SJCRH30 (cell line): ENCODE data around the gene CHDH. TPM values are rescaled to one million over a fixed set of nuclear protein-coding genes. Genes with fewer than 3 reads are reported as not detected.

Source experiments
- DNase-seq, 2 experiments: peaks; one replicate each; pipeline ENCODE4 v3.0.0-alpha.2; 2015 to 2020
- H3K27ac ChIP-seq: fragments of 250-450 bp; sonication (Bioruptor Pico); 2 replicates; pipeline ENCODE4 v1.5.1; 2020; ENCODE audit warnings: mild to moderate bottlenecking, moderate library complexity
- H3K27me3 ChIP-seq: fragments of 250-450 bp; sonication (Bioruptor Pico); 2 replicates; pipeline ENCODE4 v1.5.1; 2020; ENCODE audit warnings: mild to moderate bottlenecking, moderate library complexity
- H3K36me3 ChIP-seq: fragments of 250-450 bp; sonication (Bioruptor Pico); 2 replicates; pipeline ENCODE4 v1.5.1; 2020; ENCODE audit warnings: mild to moderate bottlenecking, moderate library complexity
- H3K4me1 ChIP-seq: fragments of 250-450 bp; sonication (Bioruptor Pico); 2 replicates; pipeline ENCODE4 v1.5.1; 2020; ENCODE audit warnings: mild to moderate bottlenecking, moderate library complexity
- H3K4me3 ChIP-seq: fragments of 250-450 bp; sonication (Bioruptor Pico); 2 replicates; pipeline ENCODE4 v1.5.1; 2020; ENCODE audit warnings: mild to moderate bottlenecking, moderate library complexity
- H3K9me3 ChIP-seq: fragments of 250-450 bp; sonication (Bioruptor Pico); replicated peaks from 2 replicates; pipeline ENCODE4 v1.5.1; 2020; ENCODE audit warnings: mild to moderate bottlenecking, moderate library complexity
- total RNA-seq: library from RNA; depleted of rRNA; stranded (reverse); fragments of >200 nt; shearing (Covaris generic); gene quantifications from 2 replicates; pipeline ENCODE4 v1.2.3, GENCODE V29; 2014

The CHDH gene
- total RNA-seq, 1 experiment from 2014 or later = 0.42 TPM

DNA sequence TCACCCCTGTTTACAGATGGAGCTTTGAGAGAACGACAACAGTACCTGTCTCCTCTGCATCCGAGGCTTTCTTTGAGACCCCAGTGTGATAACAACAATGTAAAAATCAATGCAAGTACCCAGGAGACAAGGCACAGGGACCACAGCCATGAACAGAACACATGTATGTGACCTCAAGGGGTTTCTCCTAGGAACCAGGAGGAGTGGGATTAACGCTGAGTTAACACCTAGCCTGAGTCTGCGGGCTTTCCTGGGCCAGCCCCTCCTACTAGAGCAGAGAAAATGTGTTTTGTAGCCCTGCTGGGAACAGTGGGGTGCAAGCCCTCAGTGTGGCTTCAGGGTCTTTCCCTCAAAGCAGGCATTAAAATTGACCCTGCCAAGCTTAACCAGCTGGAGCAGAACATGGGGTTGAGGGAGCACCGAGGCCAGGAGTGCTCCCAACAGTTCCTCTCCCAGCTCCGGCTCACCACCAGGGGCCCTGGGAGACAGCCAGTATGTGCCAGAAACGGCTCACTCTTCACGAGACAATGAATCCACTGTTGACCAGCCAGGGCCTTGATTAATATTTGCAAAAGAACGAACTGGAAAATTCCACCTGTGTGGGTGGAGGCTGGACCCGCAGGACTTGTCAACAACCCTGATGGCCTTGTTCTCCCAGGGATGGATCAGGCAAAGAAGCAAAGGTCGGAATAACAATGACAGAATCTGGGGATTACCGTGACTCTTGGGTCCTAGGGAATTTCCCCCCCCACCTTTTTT, 3.6 kb downstream of the CHDH start:
- no peak overlapping the region for H3K27ac ChIP-seq
- H3K4me1 ChIP-seq = no peaks in the 10 kb centered on the region
- peak in 1 of 2 experiments; percentile 27 for DNase-seq
- H3K4me3 ChIP-seq = no peak overlapping the region
- no peaks in the 10 kb centered on the region for H3K27me3 ChIP-seq
- H3K36me3 ChIP-seq = no peaks in the 10 kb centered on the region
- no peaks in the 10 kb centered on the region for H3K9me3 ChIP-seq

DNA sequence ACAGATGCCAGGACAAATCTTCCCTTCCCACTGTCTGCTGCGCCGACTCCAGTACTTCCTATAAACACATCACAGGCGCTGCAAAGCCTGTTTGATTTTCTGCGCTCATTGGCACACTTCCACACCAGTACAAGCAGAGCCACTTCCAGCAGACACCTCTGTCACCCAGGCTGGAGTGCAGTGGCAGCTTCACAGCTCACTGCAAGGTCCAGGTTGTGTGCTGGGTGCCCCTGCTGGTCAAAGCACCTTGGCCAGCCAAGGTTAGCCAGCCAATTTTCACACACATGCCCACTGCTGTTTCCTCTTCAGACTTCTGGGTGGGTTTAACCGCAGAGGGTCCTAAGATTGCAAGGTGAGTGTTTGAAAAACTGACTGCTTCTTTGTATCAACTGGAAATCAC, 4.9 kb downstream of the CHDH start:
- Histone ChIP-seq H3K27ac (no peak overlapping the region), H3K4me3 (no peak overlapping the region), H3K9me3 (no peaks in the 10 kb centered on the region), H3K4me1 (no peaks in the 10 kb centered on the region), H3K36me3 (no peaks in the 10 kb centered on the region), H3K27me3 (no peaks in the 10 kb centered on the region)
- DNase-seq = no peak

DNA sequence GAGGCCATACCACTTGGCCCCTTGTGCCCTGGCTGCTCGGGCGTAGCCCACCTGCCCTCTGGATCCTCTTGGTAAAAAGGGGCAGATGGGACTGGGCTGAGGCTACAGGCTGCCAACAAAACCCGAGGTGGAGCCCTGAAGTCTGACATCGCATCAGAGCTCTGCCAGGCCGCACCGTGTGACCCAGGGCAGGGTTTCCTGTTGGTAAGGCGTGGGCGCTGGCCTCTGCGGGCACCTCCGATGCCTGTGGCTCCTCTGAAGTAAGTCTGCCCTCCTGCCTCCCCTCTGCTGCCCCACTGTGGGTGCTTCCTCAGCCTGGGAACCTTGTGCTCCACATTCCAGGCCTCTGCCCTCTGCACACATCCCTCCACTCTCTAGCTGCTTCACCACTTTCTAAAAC, 8.9 kb downstream of the CHDH start:
- no peak for DNase-seq
- H3K4me3 ChIP-seq = no peak overlapping the region
- no peaks in the 10 kb centered on the region for H3K27me3 ChIP-seq
- no peak overlapping the region for H3K27ac ChIP-seq
- no peaks in the 10 kb centered on the region for H3K4me1 ChIP-seq
- H3K9me3 ChIP-seq = no peaks in the 10 kb centered on the region
- H3K36me3 ChIP-seq = no peaks in the 10 kb centered on the region

DNA sequence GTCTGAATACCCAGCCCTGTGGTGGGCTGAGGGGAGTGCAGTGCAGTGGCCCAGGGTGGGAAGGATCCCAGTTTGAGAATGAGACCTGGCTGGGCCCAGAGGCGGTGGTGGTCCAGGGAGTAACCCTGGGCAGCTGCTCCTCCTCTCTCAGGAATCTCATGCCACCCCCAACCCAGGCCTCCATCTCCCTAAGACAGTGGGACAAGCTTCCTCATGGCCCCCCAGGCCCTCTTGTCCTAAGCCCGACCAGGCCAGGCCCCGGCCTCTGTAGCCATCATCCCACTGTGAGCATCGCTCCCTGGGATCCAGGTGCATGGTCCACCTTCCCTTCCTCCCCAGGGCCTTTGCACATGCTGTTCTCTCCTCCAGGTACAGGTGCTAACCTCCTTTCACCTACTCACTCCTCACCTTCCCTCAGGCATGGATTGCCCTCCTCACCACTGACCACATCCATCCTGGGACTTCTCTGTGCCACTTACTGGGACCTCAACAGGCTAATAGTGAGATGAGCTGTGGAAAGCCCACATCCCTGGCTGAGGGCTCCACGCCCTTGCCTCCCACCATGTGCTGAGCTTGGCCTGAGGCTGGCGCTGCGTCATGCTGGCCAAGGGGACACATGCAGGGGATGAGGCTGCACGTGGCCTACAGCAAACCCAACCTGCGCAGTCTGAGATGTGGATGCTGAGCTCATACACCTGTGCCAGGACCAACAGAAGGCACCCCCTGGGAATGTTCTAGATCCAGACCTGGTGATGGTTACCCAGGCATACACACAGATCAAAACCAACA, 9.9 kb downstream of the CHDH start:
- Histone ChIP-seq H3K9me3 (no peaks in the 10 kb centered on the region), H3K27ac (no peak overlapping the region), H3K4me1 (no peaks in the 10 kb centered on the region), H3K27me3 (no peaks in the 10 kb centered on the region), H3K36me3 (no peaks in the 10 kb centered on the region), H3K4me3 (no peak overlapping the region)
- DNase-seq = no peak

DNA sequence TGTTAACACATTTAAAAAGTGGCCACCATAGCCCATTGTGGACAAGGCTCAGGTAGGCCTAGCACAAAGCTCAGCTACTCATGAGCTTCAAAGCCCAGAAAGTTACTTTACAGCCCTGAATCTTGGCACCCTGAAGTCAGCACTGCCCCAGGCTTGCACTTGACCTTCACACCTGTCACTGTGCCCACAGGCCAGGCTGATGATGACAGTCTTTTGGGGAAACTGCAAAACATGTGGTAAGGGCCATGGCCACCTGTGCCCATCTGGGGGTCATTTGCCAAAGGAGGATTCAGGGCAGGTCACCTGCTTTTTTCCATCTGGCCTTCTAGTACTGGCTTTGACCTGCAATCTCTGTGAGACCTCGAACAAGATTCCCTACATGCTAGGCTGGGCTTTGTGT, 11.0 kb downstream of the CHDH start:
- H3K4me1 ChIP-seq = no peaks in the 10 kb centered on the region
- peak in 1 of 2 experiments; percentile 12 for DNase-seq
- no peaks in the 10 kb centered on the region for H3K9me3 ChIP-seq
- no peak overlapping the region for H3K4me3 ChIP-seq
- H3K27me3 ChIP-seq = no peaks in the 10 kb centered on the region
- no peaks in the 10 kb centered on the region for H3K36me3 ChIP-seq
- no peak overlapping the region for H3K27ac ChIP-seq

DNA sequence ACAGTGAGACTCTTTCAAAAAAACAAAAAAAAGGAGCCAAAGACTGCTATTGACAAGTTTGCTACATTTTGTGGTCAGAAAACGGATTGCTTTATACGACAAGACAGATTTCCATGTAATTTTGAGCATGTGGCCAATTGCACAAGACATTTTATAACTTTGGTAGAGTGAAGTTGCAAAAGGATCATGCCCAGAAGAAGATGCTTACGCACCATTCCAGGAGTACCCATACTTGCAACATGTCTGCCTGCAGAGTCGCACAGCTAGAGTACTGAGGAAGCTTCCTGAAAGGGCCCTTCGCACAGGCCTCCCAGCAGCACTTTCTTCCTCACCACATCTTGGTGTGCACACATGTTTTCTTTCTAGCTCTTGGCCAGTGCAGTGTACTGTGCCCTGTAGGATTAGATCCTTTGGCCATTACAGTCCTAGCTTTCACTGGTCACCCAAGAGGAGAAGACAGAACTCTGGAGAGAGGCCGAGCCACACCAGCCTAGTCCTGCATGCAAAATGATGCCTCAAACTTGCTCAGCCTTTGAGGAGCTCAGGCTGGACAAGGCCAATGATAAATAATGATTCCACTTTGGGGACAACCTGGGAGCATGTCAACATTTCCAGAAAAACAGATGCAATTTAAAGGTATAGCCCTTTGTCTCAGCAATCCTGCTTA, 11.7 kb downstream of the CHDH start:
- Histone ChIP-seq H3K36me3 (no peaks in the 10 kb centered on the region), H3K9me3 (no peaks in the 10 kb centered on the region), H3K4me1 (no peaks in the 10 kb centered on the region), H3K27ac (no peak overlapping the region), H3K27me3 (no peaks in the 10 kb centered on the region), H3K4me3 (no peak overlapping the region)
- no peak for DNase-seq

DNA sequence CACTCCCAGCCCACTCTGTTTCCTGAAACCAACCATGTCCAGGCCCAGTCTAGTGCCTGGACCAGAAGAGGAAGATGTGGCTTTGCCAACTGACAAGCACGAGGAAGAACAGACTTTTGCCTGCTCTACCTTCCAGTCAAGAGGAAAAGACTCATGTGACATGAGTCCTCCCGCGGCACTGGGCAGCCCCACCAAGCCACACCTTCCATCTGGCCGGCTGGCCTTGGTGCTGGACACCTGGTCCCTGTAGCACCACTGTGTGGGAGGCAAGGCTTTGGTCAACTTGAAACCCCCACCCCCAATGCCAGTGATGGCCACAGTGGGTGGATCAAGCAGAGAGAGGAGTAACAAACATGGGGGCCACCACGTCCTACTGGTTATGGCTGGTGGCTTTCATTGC, 12.5 kb downstream of the CHDH start:
- H3K9me3 ChIP-seq = no peaks in the 10 kb centered on the region
- H3K4me1 ChIP-seq = no peaks in the 10 kb centered on the region
- no peak overlapping the region for H3K4me3 ChIP-seq
- no peak for DNase-seq
- no peaks in the 10 kb centered on the region for H3K27me3 ChIP-seq
- H3K27ac ChIP-seq = no peak overlapping the region
- H3K36me3 ChIP-seq = no peaks in the 10 kb centered on the region

DNA sequence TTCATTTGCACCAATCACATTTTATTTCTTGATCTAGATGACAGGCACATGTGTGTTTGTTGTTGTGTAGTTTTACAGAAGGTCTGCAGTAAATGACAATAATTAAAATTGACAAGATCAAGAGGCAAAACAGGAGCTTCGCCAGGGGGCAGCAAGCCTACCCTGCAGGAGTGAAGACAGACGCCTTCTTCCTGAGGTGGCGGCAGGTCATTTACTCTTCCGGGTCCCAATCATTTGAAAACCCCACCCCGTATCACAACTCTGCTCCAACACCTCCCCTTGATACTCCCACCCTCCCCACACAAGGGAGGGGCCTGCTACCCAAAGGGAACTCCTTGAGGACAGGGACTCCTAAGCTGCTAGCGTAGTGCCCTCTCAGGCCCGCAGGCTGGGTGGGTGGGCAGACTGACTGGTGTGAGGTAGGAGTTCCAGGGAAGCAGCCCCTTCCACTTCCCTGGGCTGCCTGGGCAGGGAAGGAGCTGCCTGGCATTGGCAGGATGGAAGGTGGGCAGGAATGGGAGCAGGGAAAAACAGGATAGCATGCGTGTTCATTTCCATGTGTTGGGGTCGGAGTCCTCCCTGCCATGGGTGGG, 13.1 kb downstream of the CHDH start:
- no peaks in the 10 kb centered on the region for H3K4me1 ChIP-seq
- no peaks in the 10 kb centered on the region for H3K9me3 ChIP-seq
- H3K27ac ChIP-seq = no peak overlapping the region
- no peaks in the 10 kb centered on the region for H3K36me3 ChIP-seq
- no peak for DNase-seq
- no peak overlapping the region for H3K4me3 ChIP-seq
- H3K27me3 ChIP-seq = no peaks in the 10 kb centered on the region

DNA sequence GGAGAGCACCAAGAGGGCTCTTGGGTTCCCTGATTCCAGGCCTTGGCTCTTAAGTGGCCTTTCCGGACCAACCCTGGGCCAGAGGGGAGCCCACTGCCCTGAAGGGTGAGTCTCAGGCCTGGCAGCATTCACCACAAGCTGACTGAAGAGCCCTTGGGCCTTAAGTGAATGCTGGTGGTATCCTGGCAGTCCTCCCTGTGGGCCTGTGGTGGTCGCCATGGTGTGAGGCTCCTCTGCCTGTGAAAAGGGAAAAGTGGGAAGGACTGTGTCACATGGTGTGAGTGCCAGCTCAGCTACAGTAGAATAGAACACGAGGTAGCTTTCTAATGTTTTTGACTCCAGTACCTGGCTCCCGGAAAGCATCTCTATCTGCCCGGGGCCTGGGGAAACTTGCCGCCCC, 15.3 kb downstream of the CHDH start:
- Histone ChIP-seq H3K27ac (no peak overlapping the region), H3K27me3 (no peaks in the 10 kb centered on the region), H3K9me3 (no peaks in the 10 kb centered on the region), H3K36me3 (no peaks in the 10 kb centered on the region), H3K4me1 (no peaks in the 10 kb centered on the region), H3K4me3 (no peak overlapping the region)
- DNase-seq = no peak

DNA sequence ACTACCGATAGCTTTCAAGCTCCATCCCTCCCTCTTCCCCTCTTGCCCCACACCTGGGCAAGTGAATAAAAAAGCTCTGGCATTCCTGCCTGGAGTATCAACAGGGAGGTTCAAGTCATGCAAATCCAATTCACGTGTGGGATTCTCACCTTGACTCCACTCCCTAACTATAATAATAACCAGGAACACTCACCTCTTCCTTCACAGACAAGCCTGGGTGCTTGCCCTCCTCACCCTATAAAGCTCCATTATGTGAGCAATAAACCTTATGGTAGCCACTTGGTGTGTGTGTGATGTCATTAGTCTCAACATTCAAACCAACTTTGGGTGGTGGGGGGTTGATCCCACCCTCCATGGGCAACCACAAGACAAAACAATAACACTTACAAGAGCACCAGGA, 16.6 kb downstream of the CHDH start:
- Histone ChIP-seq H3K36me3 (no peaks in the 10 kb centered on the region), H3K4me1 (no peaks in the 10 kb centered on the region), H3K9me3 (no peaks in the 10 kb centered on the region), H3K27ac (no peak overlapping the region), H3K27me3 (no peaks in the 10 kb centered on the region), H3K4me3 (no peak overlapping the region)
- no peak for DNase-seq

DNA sequence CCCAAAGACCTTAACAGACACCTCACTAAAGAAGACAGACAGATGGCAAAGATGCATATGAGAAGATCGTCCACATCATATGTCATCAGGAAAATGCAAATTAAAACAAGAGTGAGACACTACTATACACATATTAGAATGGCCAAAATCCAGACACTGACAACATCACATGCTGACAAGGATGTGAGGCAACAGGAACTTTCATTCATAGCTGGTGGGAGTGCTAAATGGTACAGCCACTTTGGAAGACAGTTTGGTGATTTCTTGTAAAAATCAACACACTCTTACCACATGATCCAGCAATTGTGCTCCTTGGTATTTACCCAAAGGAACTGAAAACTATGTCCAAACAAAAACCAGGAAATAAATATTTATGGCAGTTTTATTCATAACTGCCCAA, 17.6 kb downstream of the CHDH start:
- H3K4me3 ChIP-seq = no peak overlapping the region
- no peaks in the 10 kb centered on the region for H3K9me3 ChIP-seq
- H3K36me3 ChIP-seq = no peaks in the 10 kb centered on the region
- no peaks in the 10 kb centered on the region for H3K27me3 ChIP-seq
- no peak for DNase-seq
- no peak overlapping the region for H3K27ac ChIP-seq
- no peaks in the 10 kb centered on the region; the same call in 1 of the 2 replicates for H3K4me1 ChIP-seq

DNA sequence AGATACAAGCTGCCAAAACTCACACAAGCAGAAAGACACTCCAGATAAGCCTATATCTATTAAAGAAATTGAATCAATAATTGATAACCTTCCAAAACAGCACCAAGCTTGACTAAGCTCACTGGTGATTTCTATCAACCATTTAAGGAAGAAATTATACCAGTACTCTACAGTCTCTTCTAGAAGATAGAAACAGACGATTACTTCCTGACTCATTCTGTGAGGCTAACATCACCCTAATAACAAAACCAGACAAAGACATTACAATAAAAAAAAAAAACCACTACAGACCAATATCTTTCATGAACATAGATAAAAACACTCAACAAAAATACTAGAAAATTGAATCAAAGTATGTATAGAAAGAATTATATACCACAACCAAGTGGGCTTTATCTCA, 20.2 kb downstream of the CHDH start:
- Histone ChIP-seq H3K4me3 (no peak overlapping the region), H3K27ac (no peak overlapping the region), H3K4me1 (peaks cover 13% of the 10 kb centered on the region), H3K36me3 (no peaks in the 10 kb centered on the region), H3K9me3 (no peaks in the 10 kb centered on the region), H3K27me3 (no peaks in the 10 kb centered on the region)
- no peak for DNase-seq

DNA sequence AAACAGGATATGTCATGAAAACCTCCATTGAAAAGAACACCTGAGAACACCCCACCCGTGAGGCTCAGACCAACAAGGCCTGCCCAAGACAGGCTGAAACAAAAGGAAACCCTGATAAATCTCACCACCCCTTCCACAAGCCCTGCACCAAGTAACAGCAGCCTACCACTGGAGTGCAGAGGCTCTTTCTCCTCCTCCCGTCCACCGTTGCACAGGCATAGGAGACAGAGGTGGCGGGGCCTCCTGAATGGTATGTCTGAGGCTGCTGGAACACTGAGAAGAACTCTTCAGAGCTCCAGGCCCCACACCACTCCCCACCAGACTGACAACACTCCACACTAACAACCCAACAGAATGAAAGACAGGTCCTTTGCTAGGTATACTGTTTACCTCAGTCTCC, 21.4 kb downstream of the CHDH start:
- H3K9me3 ChIP-seq = no peaks in the 10 kb centered on the region
- H3K27ac ChIP-seq = no peak overlapping the region
- DNase-seq = no peak
- H3K4me3 ChIP-seq = no peak overlapping the region
- no peaks in the 10 kb centered on the region for H3K36me3 ChIP-seq
- peaks cover 22% of the 10 kb centered on the region for H3K4me1 ChIP-seq
- no peaks in the 10 kb centered on the region for H3K27me3 ChIP-seq

DNA sequence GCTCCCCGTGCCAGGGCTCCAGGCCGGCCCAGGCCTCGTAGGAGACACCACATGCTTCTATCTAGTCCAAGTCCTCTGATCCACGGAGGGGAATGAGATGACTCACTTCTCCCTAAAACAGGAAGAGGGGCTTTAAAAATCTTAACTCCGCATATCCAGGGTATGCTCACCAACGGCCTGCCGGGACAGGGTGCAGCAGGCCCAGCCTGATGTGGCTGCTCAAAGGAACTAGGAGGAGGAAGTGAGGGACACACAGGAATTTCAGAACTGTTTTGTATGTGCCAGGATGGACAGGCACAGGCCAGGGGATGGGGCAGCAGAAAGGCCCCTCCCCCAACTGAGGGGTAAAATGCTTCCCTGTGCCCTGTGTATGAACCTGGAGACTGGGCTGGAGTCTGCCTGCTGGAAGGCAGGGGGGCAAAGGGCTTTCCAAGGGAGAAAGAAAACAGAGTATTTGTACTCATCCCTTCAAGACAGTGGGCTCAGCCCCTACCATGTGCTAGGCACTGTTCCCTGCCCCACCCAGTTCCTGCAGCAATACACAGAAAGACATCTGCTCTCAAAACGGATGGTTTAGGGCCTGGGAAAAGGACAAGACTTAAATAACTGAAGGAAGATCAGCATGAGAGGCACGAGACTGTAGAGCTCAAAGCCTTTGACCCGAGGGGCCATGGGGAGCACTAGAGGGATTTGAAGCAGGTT, 22.1 kb downstream of the CHDH start:
- H3K27ac ChIP-seq = no peak overlapping the region
- H3K9me3 ChIP-seq = no peaks in the 10 kb centered on the region
- peaks cover 22% of the 10 kb centered on the region for H3K4me1 ChIP-seq
- DNase-seq = peak in 1 of 2 experiments; percentile 24
- H3K36me3 ChIP-seq = no peaks in the 10 kb centered on the region
- no peaks in the 10 kb centered on the region for H3K27me3 ChIP-seq
- H3K4me3 ChIP-seq = no peak overlapping the region
